ENCODE data around the gene GMDS.

The GMDS gene

DNA sequence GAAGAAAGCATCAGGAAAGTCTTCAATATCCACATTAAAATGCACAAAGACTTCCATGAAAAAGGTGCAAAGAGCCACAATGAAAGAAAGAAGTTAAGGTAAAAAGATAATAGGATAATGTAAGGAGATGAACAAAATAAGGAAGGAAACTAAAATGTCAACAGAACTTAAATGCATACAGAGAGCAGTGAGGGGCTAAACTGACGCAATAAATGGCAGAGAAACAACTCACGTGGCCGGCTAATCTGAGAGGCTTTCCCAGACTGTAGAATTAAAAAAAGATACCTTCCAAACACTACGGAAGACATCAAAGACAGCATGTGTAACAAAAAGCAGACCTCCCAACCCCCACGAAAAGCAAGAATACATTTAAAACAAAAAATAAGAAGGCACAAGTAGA is 73.7 kb downstream of the GMDS start:
- no peaks in the 10 kb centered on the region for H3K27me3 ChIP-seq (replicated peaks; ENCODE audit: control insufficient read depth, insufficient read depth, low read length)
- no peak overlapping the region for H3K4me3 ChIP-seq (replicated peaks; ENCODE audit: low read depth, low read length)
- no peaks in the 10 kb centered on the region for H3K36me3 ChIP-seq (ENCODE audit: control insufficient read depth, insufficient read depth, low read length)
- TF ChIP-seq CTCF (IDR thresholded peaks at IDR 0.05; ENCODE audit: insufficient read depth, low read length, poor library complexity, severe bottlenecking): no peak
- no peak for DNase-seq (ENCODE audit: extremely low read depth, insufficient read length)

DNA sequence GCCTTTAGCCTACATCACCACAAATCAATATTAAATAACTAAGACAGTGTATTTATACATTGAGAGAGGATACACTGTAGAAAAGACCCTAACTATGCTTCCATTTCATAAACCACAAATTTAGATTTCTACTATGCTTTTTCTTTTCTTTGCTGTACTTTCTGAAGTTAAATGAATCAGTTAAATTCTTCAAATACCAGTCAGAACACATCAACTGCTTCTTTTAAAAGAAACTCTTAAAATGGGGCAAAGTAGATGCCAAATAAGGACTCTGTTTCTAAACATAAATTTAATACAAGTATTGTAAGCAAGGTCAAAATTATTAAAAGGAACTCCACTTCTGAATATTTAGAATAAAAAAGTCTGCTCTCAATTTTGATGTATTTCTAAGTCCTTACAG is 76.9 kb downstream of the GMDS start:
- Histone ChIP-seq H3K27me3 (replicated peaks; ENCODE audit: control insufficient read depth, insufficient read depth, low read length) (no peaks in the 10 kb centered on the region), H3K36me3 (ENCODE audit: control insufficient read depth, insufficient read depth, low read length) (no peaks in the 10 kb centered on the region), H3K4me3 (replicated peaks; ENCODE audit: low read depth, low read length) (no peak overlapping the region)
- TF ChIP-seq CTCF (IDR thresholded peaks at IDR 0.05; ENCODE audit: insufficient read depth, low read length, poor library complexity, severe bottlenecking): no peak
- no peak for DNase-seq (ENCODE audit: extremely low read depth, insufficient read length)

DNA sequence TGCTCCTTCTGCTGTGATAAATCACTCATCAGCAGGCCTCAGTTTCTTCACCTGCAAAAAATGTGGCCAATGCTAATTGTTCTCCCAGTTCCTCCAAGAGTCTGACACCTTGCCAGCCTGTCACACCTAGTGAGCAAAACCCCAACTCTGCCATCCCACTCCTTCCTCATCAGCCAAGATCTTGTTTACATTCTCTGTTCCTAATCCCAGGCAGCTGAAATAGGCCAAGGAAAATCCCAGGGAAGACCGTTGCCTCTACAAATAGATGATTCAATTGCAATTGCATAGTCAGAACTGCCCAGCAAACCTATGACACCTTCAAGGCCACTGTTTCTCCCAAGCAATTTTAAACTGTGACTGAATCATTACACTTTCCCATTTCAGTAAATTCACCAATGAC is 78.7 kb downstream of the GMDS start:
- H3K27me3 ChIP-seq (replicated peaks; ENCODE audit: control insufficient read depth, insufficient read depth, low read length): no peaks in the 10 kb centered on the region
- no peaks in the 10 kb centered on the region for H3K36me3 ChIP-seq (ENCODE audit: control insufficient read depth, insufficient read depth, low read length)
- no peak overlapping the region for H3K4me3 ChIP-seq (replicated peaks; ENCODE audit: low read depth, low read length)
- TF ChIP-seq CTCF (IDR thresholded peaks at IDR 0.05; ENCODE audit: insufficient read depth, low read length, poor library complexity, severe bottlenecking): no peak
- no peak for DNase-seq (ENCODE audit: extremely low read depth, insufficient read length)

DNA sequence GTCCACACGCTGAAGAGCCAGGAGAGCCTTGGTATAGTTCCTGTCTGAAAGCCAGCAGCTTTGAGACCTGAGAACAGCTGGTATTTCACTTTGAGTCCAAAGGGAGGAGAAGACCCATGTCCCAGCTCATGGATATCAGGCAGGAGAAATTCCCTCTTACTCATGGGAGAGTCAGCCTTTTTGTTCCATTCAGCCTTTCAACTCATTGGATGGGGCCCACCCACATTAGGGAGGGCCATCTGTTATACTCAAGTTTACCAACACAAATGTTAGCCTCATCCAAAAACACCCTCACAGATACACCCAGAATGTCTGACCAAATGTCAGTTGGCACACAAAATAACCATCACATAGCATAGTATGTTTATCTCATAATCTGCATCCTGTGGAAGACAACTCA is 80.1 kb downstream of the GMDS start:
- DNase-seq (ENCODE audit: extremely low read depth, insufficient read length): no peak
- H3K27me3 ChIP-seq (replicated peaks; ENCODE audit: control insufficient read depth, insufficient read depth, low read length): no peaks in the 10 kb centered on the region
- no peak overlapping the region for H3K4me3 ChIP-seq (replicated peaks; ENCODE audit: low read depth, low read length)
- no peaks in the 10 kb centered on the region for H3K36me3 ChIP-seq (ENCODE audit: control insufficient read depth, insufficient read depth, low read length)
- TF ChIP-seq CTCF (IDR thresholded peaks at IDR 0.05; ENCODE audit: insufficient read depth, low read length, poor library complexity, severe bottlenecking): no peak

DNA sequence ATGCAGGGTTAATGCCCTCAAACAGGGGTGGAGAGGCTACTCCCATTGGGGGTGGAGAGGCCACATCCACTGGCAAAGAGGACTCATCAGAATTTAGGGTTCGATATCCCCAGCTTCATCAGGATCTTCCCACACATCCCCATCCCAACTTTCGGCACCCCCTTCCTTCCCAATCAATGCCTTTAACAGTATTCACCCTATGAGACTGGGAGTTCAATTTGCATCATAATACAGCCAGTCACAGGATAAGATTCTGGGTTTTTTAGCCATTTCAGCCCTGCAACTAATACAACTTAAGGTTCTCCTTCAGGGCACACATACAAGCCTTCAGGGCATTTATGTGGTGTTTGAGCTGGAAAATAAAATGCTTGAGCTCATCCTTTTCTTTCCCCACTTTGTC is 80.9 kb downstream of the GMDS start:
- no peak for TF ChIP-seq CTCF (IDR thresholded peaks at IDR 0.05; ENCODE audit: insufficient read depth, low read length, poor library complexity, severe bottlenecking)

DNA sequence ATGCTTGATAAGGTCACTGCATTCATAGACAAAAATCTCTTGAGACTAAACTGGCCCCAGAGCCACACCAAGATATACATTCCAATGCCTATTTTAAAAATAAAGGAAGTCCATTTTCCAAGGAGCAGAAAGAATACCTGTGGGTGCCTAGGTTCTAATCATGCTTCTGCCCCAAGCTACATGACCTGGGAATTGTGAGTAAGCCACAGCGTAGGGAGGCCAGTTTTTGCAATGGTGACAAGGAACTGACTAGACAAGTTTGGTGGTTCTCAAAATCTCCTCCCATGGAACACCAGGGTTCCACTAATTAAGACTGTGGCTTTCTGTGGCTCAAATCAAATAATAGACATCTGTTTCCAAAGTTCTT is 83.3 kb downstream of the GMDS start:
- Histone ChIP-seq H3K27me3 (replicated peaks; ENCODE audit: control insufficient read depth, insufficient read depth, low read length) (no peaks in the 10 kb centered on the region), H3K36me3 (ENCODE audit: control insufficient read depth, insufficient read depth, low read length) (no peaks in the 10 kb centered on the region)

More for the DNA sequence above, 80.9 kb downstream of the GMDS start:
- no peak overlapping the region for H3K4me3 ChIP-seq (replicated peaks; ENCODE audit: low read depth, low read length)
- no peaks in the 10 kb centered on the region for H3K36me3 ChIP-seq (ENCODE audit: control insufficient read depth, insufficient read depth, low read length)
- no peaks in the 10 kb centered on the region for H3K27me3 ChIP-seq (replicated peaks; ENCODE audit: control insufficient read depth, insufficient read depth, low read length)
- DNase-seq (ENCODE audit: extremely low read depth, insufficient read length): no peak

More for the DNA sequence above, 83.3 kb downstream of the GMDS start:
- no peak for DNase-seq (ENCODE audit: extremely low read depth, insufficient read length)
- H3K4me3 ChIP-seq (replicated peaks; ENCODE audit: low read depth, low read length): no peak overlapping the region
- TF ChIP-seq CTCF (IDR thresholded peaks at IDR 0.05; ENCODE audit: insufficient read depth, low read length, poor library complexity, severe bottlenecking): no peak
